Activated CD8-positive, alpha-beta T cell treated with anti-CD3 and anti-CD28 coated beads, Interleukin-2, amount 10 ng/mL, durations not matched to agents 7 days and 5 days (primary cell): ENCODE measurements around the gene TTC7B. TPM values are rescaled to one million over a fixed set of nuclear protein-coding genes. Genes with fewer than 3 reads are reported as not detected.

Experiments
- ATAC-seq: fragments of 150-1000 bp; cut with Tn5 transposase; one replicate; pipeline ENCODE4 v1.10.0; 2021; ENCODE audit warnings: moderate library complexity
- CTCF ChIA-PET: fragments of 350-600 bp; sonication (Branson Sonifier 250); formaldehyde crosslinking; loops from one replicate; lab custom pipeline; 2021; ENCODE audit warnings: antibody characterized with exemption; lab: Charles Lee
- POLR2A ChIA-PET: fragments of 350-600 bp; sonication (Branson Sonifier 250); formaldehyde crosslinking; loops from one replicate; lab custom pipeline; 2021; ENCODE audit warnings: antibody characterized with exemption; lab: Charles Lee
- DNase-seq: peaks from one replicate; pipeline ENCODE4 v3.0.0-alpha.2; 2020
- H3K27ac Mint-ChIP-seq: one replicate; pipeline ENCODE4 v1.8.0; 2021; ENCODE audit warnings: mild to moderate bottlenecking, mixed read lengths
- H3K27me3 Mint-ChIP-seq: one replicate; pipeline ENCODE4 v1.8.0; 2021; ENCODE audit warnings: low read depth, mixed read lengths
- H3K36me3 Mint-ChIP-seq: one replicate; pipeline ENCODE4 v1.8.0; 2021; ENCODE audit warnings: low read depth, mixed read lengths
- H3K4me1 Mint-ChIP-seq: one replicate; pipeline ENCODE4 v1.8.0; 2021; ENCODE audit warnings: low read depth, mixed read lengths
- H3K4me3 Mint-ChIP-seq: one replicate; pipeline ENCODE4 v1.8.0; 2021; ENCODE audit warnings: mild to moderate bottlenecking, mixed read lengths
- H3K9me3 Mint-ChIP-seq: one replicate; pipeline ENCODE4 v1.8.0; 2022; ENCODE audit warnings: mixed read lengths; ENCODE audit not compliant: insufficient read depth
- total RNA-seq, 2 experiments: library from RNA; stranded (reverse); gene quantifications; one replicate each; pipeline ENCODE4 v1.2.3, GENCODE V29; 2021

TTC7B gene
- total RNA-seq, 2 experiments from 2014 or later: 5.3 to 6.8 TPM

- Mint-ChIP-seq H3K4me3 (peak overlapping the region; percentile 65), H3K9me3 (no peaks in the 10 kb centered on the region), H3K27me3 (no peaks in the 10 kb centered on the region), H3K27ac (peak overlapping the region; percentile 92), H3K4me1 (peaks cover 45% of the 10 kb centered on the region), H3K36me3 (no peaks in the 10 kb centered on the region)
- DNase-seq (peak; percentile 42), ATAC-seq (peak; percentile 81)
- ChIA-PET CTCF (interaction anchor here (1.1 to 1.5 kb wide), 2 partner anchors 20 to 278 kb away, joined by 3 to 9 read pairs; no protein-coding TSS in a partner anchor), POLR2A (interaction anchor here (1.5 kb wide), 1 partner anchor 12 kb away, joined by 3 read pairs; no protein-coding TSS in a partner anchor)
Observed at GRCh38 chr14:90677484-90678050, 138.7 kb downstream of the TTC7B start.

- ChIA-PET CTCF (interaction anchor here (1.1 to 1.5 kb wide), 2 partner anchors 21 to 277 kb away, joined by 3 to 9 read pairs; no protein-coding TSS in a partner anchor), POLR2A (interaction anchor here (1.5 kb wide), 1 partner anchor 11 kb away, joined by 3 read pairs; no protein-coding TSS in a partner anchor)
- DNase-seq: no peak
- Mint-ChIP-seq H3K27me3 (no peaks in the 10 kb centered on the region), H3K4me3 (no peak overlapping the region), H3K36me3 (no peaks in the 10 kb centered on the region), H3K27ac (peak overlapping the region; percentile 92), H3K4me1 (peaks cover 45% of the 10 kb centered on the region), H3K9me3 (no peaks in the 10 kb centered on the region)
- ATAC-seq: no peak
Observed at GRCh38 chr14:90676912-90677311, 139.3 kb downstream of the TTC7B start.

GRCh38 chr14:90676356-90676755 is 139.9 kb downstream of the TTC7B start:
- DNase-seq: no peak
- Mint-ChIP-seq H3K4me3 (no peak overlapping the region), H3K4me1 (peaks cover 47% of the 10 kb centered on the region), H3K27me3 (no peaks in the 10 kb centered on the region), H3K36me3 (no peaks in the 10 kb centered on the region), H3K9me3 (no peaks in the 10 kb centered on the region), H3K27ac (no peak overlapping the region)
- no peak for ATAC-seq
- ChIA-PET POLR2A (no interaction called here), CTCF (no interaction called here)

- no peak overlapping the region for H3K4me3 Mint-ChIP-seq
- no peaks in the 10 kb centered on the region for H3K9me3 Mint-ChIP-seq
- POLR2A ChIA-PET: no interaction called here
- CTCF ChIA-PET: interaction anchor here (1.9 kb wide), 1 partner anchor 22 kb away, joined by 9 read pairs; no protein-coding TSS in a partner anchor
- no peaks in the 10 kb centered on the region for H3K36me3 Mint-ChIP-seq
- H3K4me1 Mint-ChIP-seq: peaks cover 53% of the 10 kb centered on the region
- no peaks in the 10 kb centered on the region for H3K27me3 Mint-ChIP-seq
- ATAC-seq: no peak
- no peak overlapping the region for H3K27ac Mint-ChIP-seq
- DNase-seq: no peak
Observed at GRCh38 chr14:90675399-90675798, 140.8 kb downstream of the TTC7B start.

- POLR2A ChIA-PET: no interaction called here
- CTCF ChIA-PET: interaction anchor here (1.9 kb wide), 1 partner anchor 23 kb away, joined by 9 read pairs; no protein-coding TSS in a partner anchor
- Mint-ChIP-seq H3K27me3 (no peaks in the 10 kb centered on the region), H3K27ac (no peak overlapping the region), H3K4me3 (no peak overlapping the region), H3K36me3 (no peaks in the 10 kb centered on the region), H3K4me1 (peaks cover 53% of the 10 kb centered on the region), H3K9me3 (no peaks in the 10 kb centered on the region)
- DNase-seq: no peak
- no peak for ATAC-seq
Observed at GRCh38 chr14:90674716-90675115, 141.5 kb downstream of the TTC7B start.

- no peaks in the 10 kb centered on the region for H3K9me3 Mint-ChIP-seq
- no peak for DNase-seq
- ChIA-PET CTCF (interaction anchor here (1.9 kb wide), 1 partner anchor 23 kb away, joined by 9 read pairs; no protein-coding TSS in a partner anchor), POLR2A (no interaction called here)
- H3K27ac Mint-ChIP-seq: no peak overlapping the region
- no peaks in the 10 kb centered on the region for H3K27me3 Mint-ChIP-seq
- no peak for ATAC-seq
- H3K36me3 Mint-ChIP-seq: no peaks in the 10 kb centered on the region
- H3K4me1 Mint-ChIP-seq: peaks cover 48% of the 10 kb centered on the region
- H3K4me3 Mint-ChIP-seq: no peak overlapping the region
Observed at GRCh38 chr14:90674043-90674670, 142.1 kb downstream of the TTC7B start.

- DNase-seq (no peak), ATAC-seq (no peak)
- peaks cover 4% of the 10 kb centered on the region for H3K9me3 Mint-ChIP-seq
- no peak overlapping the region for H3K4me3 Mint-ChIP-seq
- ChIA-PET CTCF (interaction anchor here (0.8 to 1.1 kb wide), 2 partner anchors 9 to 87 kb away, joined by 3 read pairs; no protein-coding TSS in a partner anchor), POLR2A (no interaction called here)
- H3K27ac Mint-ChIP-seq: no peak overlapping the region
- no peaks in the 10 kb centered on the region for H3K27me3 Mint-ChIP-seq
- H3K4me1 Mint-ChIP-seq: peaks cover 23% of the 10 kb centered on the region
- H3K36me3 Mint-ChIP-seq: no peaks in the 10 kb centered on the region
Observed at GRCh38 chr14:90671382-90672234, 144.6 kb downstream of the TTC7B start.

GRCh38 chr14:90669731-90670130 is 146.5 kb downstream of the TTC7B start:
- no peaks in the 10 kb centered on the region for H3K27me3 Mint-ChIP-seq
- peaks cover 9% of the 10 kb centered on the region for H3K4me1 Mint-ChIP-seq
- H3K27ac Mint-ChIP-seq: no peak overlapping the region
- H3K9me3 Mint-ChIP-seq: peaks cover 4% of the 10 kb centered on the region
- ATAC-seq (no peak), DNase-seq (no peak)
- no peak overlapping the region for H3K4me3 Mint-ChIP-seq
- ChIA-PET CTCF (no interaction called here), POLR2A (interaction anchor here (0.7 kb wide), 1 partner anchor 13 kb away, joined by 3 read pairs; no protein-coding TSS in a partner anchor)
- no peaks in the 10 kb centered on the region for H3K36me3 Mint-ChIP-seq

- H3K27me3 Mint-ChIP-seq: no peaks in the 10 kb centered on the region
- CTCF ChIA-PET: interaction anchor here (0.8 to 1.7 kb wide), 2 partner anchors 32 to 94 kb away, joined by 3 to 6 read pairs; no protein-coding TSS in a partner anchor
- DNase-seq (no peak), ATAC-seq (no peak)
- no peak overlapping the region for H3K27ac Mint-ChIP-seq
- POLR2A ChIA-PET: interaction anchor here (0.6 to 1.8 kb wide), 2 partner anchors 11 to 19 kb away, joined by 3 read pairs; no protein-coding TSS in a partner anchor
- peaks cover 8% of the 10 kb centered on the region for H3K4me1 Mint-ChIP-seq
- H3K9me3 Mint-ChIP-seq: peaks cover 4% of the 10 kb centered on the region
- H3K4me3 Mint-ChIP-seq: no peak overlapping the region
- H3K36me3 Mint-ChIP-seq: no peaks in the 10 kb centered on the region
Observed at GRCh38 chr14:90666571-90666970, 149.7 kb downstream of the TTC7B start.

GRCh38 chr14:90665321-90666000 is 150.8 kb downstream of the TTC7B start:
- H3K4me3 Mint-ChIP-seq: no peak overlapping the region
- POLR2A ChIA-PET: interaction anchor here (1.8 kb wide), 1 partner anchor 12 kb away, joined by 3 read pairs; no protein-coding TSS in a partner anchor
- no peaks in the 10 kb centered on the region for H3K4me1 Mint-ChIP-seq
- CTCF ChIA-PET: interaction anchor here (0.7 to 1.7 kb wide), 2 partner anchors 26 to 33 kb away, joined by 3 to 6 read pairs; no protein-coding TSS in a partner anchor
- H3K36me3 Mint-ChIP-seq: no peaks in the 10 kb centered on the region
- no peaks in the 10 kb centered on the region for H3K27me3 Mint-ChIP-seq
- H3K27ac Mint-ChIP-seq: no peak overlapping the region
- ATAC-seq: no peak
- H3K9me3 Mint-ChIP-seq: peaks cover 4% of the 10 kb centered on the region
- DNase-seq: no peak

- POLR2A ChIA-PET: interaction anchor here (1.8 kb wide), 1 partner anchor 13 kb away, joined by 3 read pairs; no protein-coding TSS in a partner anchor
Observed at GRCh38 chr14:90664911-90665310, 151.3 kb downstream of the TTC7B start.

More at GRCh38 chr14:90664911-90665310, 151.3 kb downstream of the TTC7B start:
- H3K27ac Mint-ChIP-seq: no peak overlapping the region
- H3K4me3 Mint-ChIP-seq: no peak overlapping the region
- CTCF ChIA-PET: interaction anchor here (0.7 kb wide), 1 partner anchor 26 kb away, joined by 3 read pairs; no protein-coding TSS in a partner anchor
- DNase-seq: no peak
- H3K4me1 Mint-ChIP-seq: no peaks in the 10 kb centered on the region
- H3K36me3 Mint-ChIP-seq: no peaks in the 10 kb centered on the region
- H3K27me3 Mint-ChIP-seq: no peaks in the 10 kb centered on the region
- ATAC-seq: no peak
- H3K9me3 Mint-ChIP-seq: peaks cover 4% of the 10 kb centered on the region
